Lung microvascular endothelial cell (primary cell): ENCODE data around the gene TBC1D2B. TPM values are rescaled to one million over a fixed set of nuclear protein-coding genes. Genes with fewer than 3 reads are reported as not detected.
"Not testable (repeated sequence)": the region's sequence is repeated elsewhere in the genome, so short reads cannot be mapped to it uniquely, and the experiment has no call there.

ENCODE experiments used
- DNase-seq, 2 donors: peaks; one replicate each; pipeline versions ENCODE4 v3.0.0 to v3.0.0-alpha.2; 2010; ENCODE audit warnings: low read depth in 2 of 2
- total RNA-seq: library from RNA; depleted of rRNA; stranded (reverse); fragments of >200 nt; gene quantifications from 2 replicates; pipeline ENCODE4 v1.2.1, GENCODE V29; 2014

TBC1D2B gene
- total RNA-seq, 1 donor from 2014 or later, result 29.4 TPM

DNA sequence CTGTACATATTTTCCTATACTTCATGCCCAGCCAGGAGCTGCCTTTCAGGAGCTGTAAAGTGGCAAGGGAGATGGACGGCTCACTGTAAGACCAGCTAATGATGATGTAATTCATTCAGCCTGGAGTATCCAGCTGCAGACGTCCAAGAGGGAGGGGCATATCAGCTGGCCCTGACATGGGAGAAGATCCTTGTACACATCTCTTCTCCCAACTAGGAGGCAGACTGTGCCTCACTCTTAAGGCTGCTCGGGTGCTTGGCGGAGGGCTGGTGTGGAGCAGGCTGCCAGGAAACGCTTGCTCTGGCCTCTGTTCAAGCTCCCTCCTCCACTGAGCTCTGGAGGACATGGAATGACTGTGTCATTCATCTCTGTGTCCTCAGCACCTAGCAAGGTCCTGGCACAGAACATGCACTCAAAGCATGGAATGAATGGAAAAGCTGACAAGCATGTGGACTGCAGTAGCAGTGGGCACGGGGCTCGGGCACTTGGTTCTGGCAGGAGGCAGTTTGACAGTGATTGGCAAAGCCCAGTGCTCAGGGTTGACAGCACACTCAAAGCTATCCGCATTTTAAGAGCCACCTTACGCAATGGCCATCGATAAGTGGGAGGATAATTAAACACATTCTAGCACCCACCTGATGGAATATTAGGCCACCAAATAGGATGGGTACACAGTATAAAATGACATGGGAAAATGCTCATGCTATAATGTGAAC is 72.4 kb downstream of the TBC1D2B start:
- DNase-seq, result peak; percentile 61 to 91

GRCh38 chr15:78004222-78004727 is 73.2 kb downstream of the TBC1D2B start:
- no peak for DNase-seq

- no peak for DNase-seq
These were observed 73.9 kb downstream of the TBC1D2B start for GRCh38 chr15:78003539-78004008.

DNA sequence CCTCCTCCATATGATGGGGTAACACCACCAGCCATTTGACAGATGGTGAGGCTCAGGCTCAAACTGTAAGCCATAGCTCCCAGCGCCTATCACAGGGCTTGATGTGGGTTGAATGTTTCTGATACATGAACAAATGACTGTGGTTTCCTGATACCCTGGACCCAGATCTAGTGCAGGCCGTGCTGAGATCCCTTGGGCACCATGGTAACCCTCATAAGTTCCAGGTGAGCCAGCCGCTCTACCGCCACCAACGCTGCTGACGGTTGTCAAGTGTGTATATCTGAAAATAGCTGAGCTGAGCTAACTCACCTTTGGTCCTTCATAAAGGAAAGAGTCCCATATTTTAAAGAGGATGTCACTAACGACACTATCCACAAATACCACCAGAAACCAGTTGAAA is 74.5 kb downstream of the TBC1D2B start:
- DNase-seq, result no peak

DNA sequence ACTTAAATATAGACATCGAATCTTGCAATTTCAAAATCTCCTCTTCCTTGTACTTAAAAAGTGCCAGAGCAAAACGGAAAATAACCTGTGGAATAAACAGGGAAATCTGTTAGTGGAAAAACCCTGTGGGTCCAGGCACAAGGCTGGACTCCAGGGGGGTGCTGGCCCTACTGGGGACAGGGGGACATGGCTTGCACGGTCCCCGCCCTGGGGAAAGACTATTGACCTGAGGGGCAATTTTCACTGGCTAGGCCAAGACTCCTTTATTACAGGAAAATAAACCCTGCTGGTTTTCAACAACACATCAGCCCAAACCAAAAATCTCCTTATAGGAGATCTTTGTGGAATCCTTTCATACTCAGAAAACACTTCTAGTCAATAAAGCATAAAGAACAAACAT is 75.9 kb downstream of the TBC1D2B start:
- DNase-seq, result no peak

- DNase-seq, result no peak
These were observed 76.6 kb downstream of the TBC1D2B start for GRCh38 chr15:78000927-78001249.

GRCh38 chr15:78000091-78000926 is 77.2 kb downstream of the TBC1D2B start:
- DNase-seq, result peak; percentile 78 to 94

DNA sequence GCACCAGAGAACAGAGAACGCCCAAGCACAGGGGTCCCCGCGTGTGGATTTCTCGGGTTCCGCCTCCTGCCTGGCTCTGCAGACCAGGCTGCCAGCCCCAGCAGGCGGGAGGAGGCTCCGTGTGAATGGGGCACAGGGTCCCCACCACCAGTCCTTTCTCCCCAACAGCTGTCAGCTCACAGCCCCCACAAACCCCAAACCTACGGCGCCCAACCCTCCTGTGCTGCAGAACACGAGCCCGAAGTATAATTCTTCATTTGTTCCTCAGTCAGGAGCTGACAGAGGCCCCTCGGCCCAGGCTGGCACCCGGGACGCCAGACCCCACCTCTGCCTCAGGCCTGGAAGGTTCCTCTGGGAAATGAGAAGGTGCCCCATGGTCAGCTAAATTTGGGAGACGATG is 78.0 kb downstream of the TBC1D2B start:
- no peak for DNase-seq

DNA sequence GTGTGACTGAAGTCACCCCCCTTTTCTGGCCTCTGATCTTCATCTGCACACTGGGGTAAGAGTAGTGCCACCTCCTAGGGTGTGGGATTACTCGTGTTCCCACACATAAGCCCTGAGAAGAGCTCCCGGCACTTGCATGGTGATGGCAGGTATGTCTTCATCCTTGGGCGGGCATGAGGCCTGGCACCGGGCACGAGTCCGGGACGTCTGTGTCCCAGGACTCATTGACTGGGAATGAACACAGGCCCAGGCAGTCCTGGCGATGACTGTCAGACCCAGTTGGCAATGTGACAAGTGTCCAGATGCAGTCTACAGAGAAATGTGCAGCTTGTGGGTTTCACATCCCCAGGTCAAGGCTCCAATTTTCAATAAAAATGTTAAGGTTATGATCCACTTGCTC is 78.9 kb downstream of the TBC1D2B start:
- DNase-seq, result no peak

DNA sequence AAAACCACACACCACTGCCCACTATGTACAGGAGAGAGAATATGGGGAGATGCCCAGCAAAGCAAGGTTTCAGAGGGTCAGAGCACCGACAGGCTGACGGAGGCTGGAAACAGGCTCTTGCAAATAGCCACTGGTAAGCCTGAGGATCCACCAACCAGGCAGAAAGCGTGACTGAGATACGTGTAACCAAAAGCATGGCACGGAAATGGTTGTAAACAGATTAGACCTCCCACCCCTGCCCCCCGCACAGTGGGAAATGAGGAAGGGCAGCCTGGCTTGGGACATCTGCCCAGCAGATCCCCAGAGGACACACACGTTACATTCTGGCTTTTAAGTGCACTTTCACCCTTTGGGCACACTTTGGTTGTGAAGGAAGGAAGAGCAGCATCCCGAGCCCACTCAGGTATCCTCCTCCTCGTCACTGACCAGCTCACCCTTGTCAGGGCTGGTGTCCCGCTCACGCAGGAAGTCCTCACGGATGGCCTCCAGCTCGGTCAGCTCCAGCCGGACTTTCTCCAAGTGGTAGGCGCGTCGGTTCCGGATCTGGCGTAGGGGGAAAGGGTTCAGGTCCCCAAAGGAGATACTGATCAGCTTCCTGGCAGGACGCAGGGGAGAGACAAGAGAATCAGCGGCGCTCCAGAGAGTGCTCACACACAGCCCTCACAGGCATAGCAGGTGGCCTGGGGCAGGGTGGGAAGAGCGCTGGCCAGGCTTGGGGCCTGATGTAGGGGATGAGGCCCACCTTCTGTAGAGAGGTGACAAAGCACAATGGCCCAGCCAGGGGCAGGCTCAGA is 79.6 kb downstream of the TBC1D2B start:
- DNase-seq, result peak in 1 of 2 donors; percentile 16

DNA sequence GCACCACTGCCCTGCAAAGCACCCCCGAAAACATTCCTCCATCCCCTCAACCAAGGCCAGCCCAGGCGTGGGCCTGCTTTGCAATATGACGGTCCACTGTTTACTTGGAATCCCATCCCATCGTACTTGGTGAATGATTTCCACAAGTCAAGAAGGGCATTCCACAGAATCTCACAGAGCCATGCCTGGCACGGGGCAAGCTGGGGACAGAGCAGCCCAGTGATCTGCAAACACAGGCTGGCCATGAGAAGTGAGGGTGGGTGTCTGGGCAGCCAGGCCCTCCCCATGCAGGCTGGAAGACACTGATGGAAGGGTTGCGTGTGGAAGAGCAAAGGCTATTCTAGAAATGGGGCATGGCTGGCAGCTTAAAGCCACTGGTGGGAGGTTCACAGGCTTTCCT is 80.3 kb downstream of the TBC1D2B start:
- not testable (repeated sequence) for DNase-seq

- DNase-seq, result not testable (repeated sequence)
These were observed 80.8 kb downstream of the TBC1D2B start for GRCh38 chr15:77996713-77997171.

DNA sequence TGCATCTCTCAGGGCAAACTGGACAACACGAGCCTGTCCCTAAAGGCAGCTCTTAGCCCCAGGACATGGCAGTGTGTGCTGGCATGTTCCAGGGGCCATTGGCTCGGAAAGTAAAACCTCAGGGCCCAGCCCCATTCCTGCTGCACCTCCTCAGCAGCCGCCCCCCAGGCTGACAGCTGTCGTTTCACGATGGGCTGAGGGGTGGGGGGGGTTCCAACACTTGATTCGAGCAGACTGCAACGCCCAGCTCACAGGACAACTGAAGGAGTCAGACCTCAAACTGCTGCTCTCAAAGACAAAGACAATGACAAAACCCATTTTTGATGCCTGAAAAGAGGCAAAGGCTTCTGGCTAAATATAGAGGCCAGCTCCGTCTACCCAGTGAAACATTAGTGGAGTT is 81.3 kb downstream of the TBC1D2B start:
- not testable (repeated sequence) for DNase-seq

DNA sequence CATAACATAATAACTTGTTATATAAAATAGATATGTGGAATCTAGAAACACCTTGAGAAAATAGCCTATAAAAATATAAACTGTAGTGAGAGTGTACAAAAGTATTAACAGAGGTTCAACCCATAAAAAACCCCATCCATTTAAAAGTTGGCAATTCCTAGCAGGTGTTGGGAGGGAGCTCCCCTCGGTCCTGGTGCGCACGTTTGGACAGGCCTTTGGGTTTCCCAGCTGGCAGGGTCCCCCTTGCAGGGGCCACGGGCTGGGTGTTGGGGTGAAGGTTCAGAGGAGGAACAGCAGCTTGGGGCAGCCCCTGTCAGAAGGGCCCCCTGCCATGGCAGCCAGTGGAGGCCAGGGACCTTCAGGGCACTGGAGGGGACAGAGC is 82.0 kb downstream of the TBC1D2B start:
- not testable (repeated sequence) for DNase-seq

DNA sequence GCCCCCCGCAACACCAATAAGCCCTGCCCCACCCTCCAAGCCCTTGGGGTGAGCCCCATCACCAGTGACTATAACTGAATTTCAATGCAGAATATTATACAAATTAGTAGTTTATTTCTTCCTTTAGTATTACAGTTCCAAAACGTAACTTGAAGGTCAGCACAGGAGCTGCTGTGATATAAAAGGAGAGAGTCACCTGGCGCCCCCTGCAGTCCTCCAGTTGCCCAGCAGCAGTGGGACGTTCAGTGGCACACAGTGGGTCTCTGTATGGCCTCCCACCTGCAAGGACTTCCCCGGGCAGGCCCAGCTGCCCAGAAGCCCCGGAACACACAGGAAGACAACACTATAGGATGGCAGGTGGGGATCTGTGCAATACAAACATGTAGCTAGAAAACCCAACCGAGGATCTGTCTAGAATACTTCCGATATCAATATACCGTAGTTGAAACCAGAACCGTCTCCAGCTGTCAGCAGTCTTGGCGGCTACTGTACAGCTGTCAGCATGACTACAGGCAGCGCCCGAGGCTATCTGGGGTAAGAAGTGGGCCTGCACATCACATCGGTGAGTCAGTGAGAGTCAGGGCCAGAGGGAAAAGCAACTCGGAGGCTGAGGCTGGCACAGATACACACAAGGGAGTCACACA is 82.5 kb downstream of the TBC1D2B start:
- DNase-seq, result peak; percentile 27 to 78

DNA sequence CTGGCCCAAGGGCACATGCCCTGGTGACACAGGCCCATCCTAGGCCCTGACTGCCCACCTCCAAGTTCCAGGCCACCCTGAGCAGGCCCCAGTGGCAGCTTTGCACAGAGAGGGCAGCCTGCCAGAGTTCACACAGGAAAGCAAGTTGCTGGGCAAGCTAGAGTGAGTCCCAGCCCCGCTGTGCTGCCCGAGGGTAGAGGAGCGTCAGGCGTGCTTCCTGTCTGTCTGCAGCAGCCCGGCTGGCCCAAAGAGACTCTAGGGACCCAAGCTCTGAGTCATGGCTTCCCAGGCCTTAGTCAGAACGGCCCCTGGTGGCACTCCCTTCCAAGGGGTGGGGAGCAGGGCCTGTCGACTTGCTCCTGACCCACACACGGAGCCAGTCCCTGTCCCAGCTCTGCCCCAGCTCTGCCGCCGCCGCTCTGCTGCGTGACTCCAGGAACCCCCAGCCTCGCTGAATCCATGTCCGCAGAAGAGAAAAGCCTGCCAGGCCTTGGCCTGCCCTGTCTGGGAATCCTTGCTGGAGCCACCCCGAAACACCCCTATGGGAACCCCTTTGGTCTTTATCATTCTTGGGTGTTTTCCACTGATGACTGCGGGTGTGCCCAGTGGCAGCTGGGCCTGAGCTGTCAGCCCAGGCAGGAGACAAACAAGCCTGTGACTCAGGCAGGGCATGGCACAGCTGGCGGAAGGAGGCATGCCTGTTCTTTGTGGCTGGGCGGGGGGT is 83.4 kb downstream of the TBC1D2B start:
- DNase-seq, result peak; percentile 79 to 93

DNA sequence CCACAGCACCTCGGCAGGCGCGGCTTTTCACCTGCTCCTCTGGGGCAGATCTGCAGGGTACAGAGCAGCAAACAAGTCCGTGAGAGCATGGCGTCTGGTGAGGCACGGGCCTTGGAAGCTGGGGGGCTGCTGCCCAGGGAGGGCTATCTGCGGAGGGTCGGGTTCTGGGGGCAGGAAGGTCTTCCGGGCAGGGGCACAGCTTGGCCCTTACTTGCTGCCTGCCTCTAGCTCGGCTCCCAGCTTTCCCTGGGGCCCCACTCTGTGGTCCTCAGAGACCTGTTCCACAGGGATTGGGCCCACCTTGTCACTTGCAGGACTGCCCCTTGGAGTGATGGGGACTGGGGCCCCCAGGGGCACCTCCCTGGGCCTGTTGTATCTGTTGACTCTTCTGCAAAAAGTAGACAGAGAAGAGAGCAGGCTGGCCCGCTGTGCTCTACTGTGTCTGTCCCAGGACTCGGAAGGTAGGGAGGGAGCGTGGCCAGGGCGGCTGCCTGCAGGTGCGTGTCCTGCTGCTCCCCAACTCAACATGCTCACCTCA is 84.1 kb downstream of the TBC1D2B start:
- no peak for DNase-seq

GRCh38 chr15:77992356-77993222 is 84.9 kb downstream of the TBC1D2B start:
- DNase-seq, result no peak

GRCh38 chr15:77991658-77992201 is 85.8 kb downstream of the TBC1D2B start:
- peak; percentile 52 to 78 for DNase-seq
